GM12878 (cell line): ENCODE results near the gene DYSF. TPM values are rescaled to one million over a fixed set of nuclear protein-coding genes. Genes with fewer than 3 reads are reported as not detected.

Experiments
- ATAC-seq: fragments of 200-7000 bp; cut with Tn5 transposase; 3 replicates; pipeline ENCODE4 v1.9.1; 2020; ENCODE audit warnings: mild to moderate bottlenecking, moderate library complexity
- BruUV-seq: library from RNA; stranded (reverse); fragments of 400-500 nt; replicated peaks from 2 replicates; lab custom pipeline; 2021; lab: Mats Ljungman, UMichigan
- CTCF ChIA-PET: fragments of 300-600 bp; sonication (Branson Sonifier 250); formaldehyde crosslinking; extraction: SDS; loops from one replicate; lab custom pipeline; 2021; ENCODE audit warnings: inconsistent platforms; lab: Yijun Ruan, JAX
- POLR2A ChIA-PET: fragments of 350-600 bp; formaldehyde crosslinking; extraction: SDS; loops from one replicate; lab custom pipeline; 2021; ENCODE audit warnings: inconsistent platforms; lab: Charles Lee
- RAD21 ChIA-PET: fragments of 300-600 bp; sonication (Branson Sonifier 250); formaldehyde crosslinking; loops from one replicate; lab custom pipeline; 2023; ENCODE audit warnings: antibody characterized with exemption; ENCODE audit not compliant: unreplicated experiment; lab: Charles Lee
- SMC1A ChIA-PET: fragments of 300-600 bp; sonication (Branson Sonifier 250); formaldehyde crosslinking; loops from one replicate; lab custom pipeline; 2023; ENCODE audit not compliant: unreplicated experiment, uncharacterized antibody; lab: Charles Lee
- DNase-seq: peaks from one replicate; pipeline ENCODE4 v3.0.0-alpha.2; 2011; ENCODE audit warnings: low read depth, low spot score
- FAIRE-seq: peaks from 3 replicates; lab custom pipeline; 2011; peaks lifted over from hg19 to GRCh38; lab: Jason Lieb, UNC
- H2AFZ ChIP-seq: 2 replicates; pipeline ENCODE4 v1.6.0; 2011; ENCODE audit warnings: low read depth, low read length, control low read depth; ENCODE audit not compliant: control insufficient read depth
- H3K27ac ChIP-seq: 2 replicates; pipeline ENCODE4 v1.5.1; 2011; ENCODE audit warnings: control low read depth; ENCODE audit not compliant: control insufficient read depth, insufficient read depth
- H3K27me3 ChIP-seq, 2 experiments: replicated peaks in 1 of 2; 2 replicates each; pipeline versions ENCODE4 v1.6.0 to v1.6.1; 2011; ENCODE audit warnings: low read length in 1 of 2; ENCODE audit not compliant: control insufficient read depth in 2 of 2, insufficient read depth in 2 of 2
- H3K36me3 ChIP-seq, 2 experiments: 2 replicates each; pipeline ENCODE4 v1.5.1; 2011; ENCODE audit warnings: low read length in 1 of 2; ENCODE audit not compliant: control insufficient read depth in 2 of 2, insufficient read depth in 2 of 2
- H3K4me1 ChIP-seq: 2 replicates; pipeline ENCODE4 v1.6.1; 2011; ENCODE audit warnings: mild to moderate bottlenecking, low read length, moderate library complexity, mixed read lengths; ENCODE audit not compliant: control insufficient read depth, insufficient read depth
- H3K4me2 ChIP-seq: 2 replicates; pipeline ENCODE4 v1.6.0; 2011; ENCODE audit warnings: control low read depth; ENCODE audit not compliant: control insufficient read depth, insufficient read depth
- H3K4me3 ChIP-seq: fragments of 200-600 bp; sonication (generic); 2 replicates; pipeline ENCODE4 v1.5.1; 2016
- H3K79me2 ChIP-seq: 2 replicates; pipeline ENCODE4 v1.6.0; 2011; ENCODE audit warnings: low read length; ENCODE audit not compliant: control insufficient read depth, insufficient read depth
- H3K9ac ChIP-seq: 2 replicates; pipeline ENCODE4 v1.8.0; 2011; ENCODE audit warnings: low read length, control low read depth, mixed read lengths; ENCODE audit not compliant: control insufficient read depth, insufficient read depth
- H3K9me3 ChIP-seq: replicated peaks from 3 replicates; pipeline ENCODE4 v1.5.1; 2011; ENCODE audit warnings: mild to moderate bottlenecking, low read length; ENCODE audit not compliant: control insufficient read depth, insufficient read depth
- H4K20me1 ChIP-seq: 2 replicates; pipeline ENCODE4 v1.6.0; 2011; ENCODE audit not compliant: control insufficient read depth, insufficient read depth
- CBX5 ChIP-seq: sonication (generic); IDR thresholded peaks from 2 replicates; pipeline ENCODE4 v1.6.1; 2016; ENCODE audit warnings: low read depth, moderate library complexity, mild to moderate bottlenecking, inconsistent platforms
- HDAC2 ChIP-seq: fragments of 200-600 bp; sonication (generic); IDR thresholded peaks from 2 replicates; pipeline ENCODE4 v1.6.1; 2017
- HSF1 ChIP-seq: fragments of 150-350 bp; IDR thresholded peaks from 2 replicates; pipeline ENCODE4 v1.6.1; 2014; ENCODE audit warnings: mild to moderate bottlenecking, low read depth, low read length
- IKZF1 ChIP-seq: fragments of 450-650 bp; conservative IDR thresholded peaks from 2 replicates; pipeline ENCODE4 v1.6.1; 2017; ENCODE audit warnings: antibody characterized with exemption, mild to moderate bottlenecking
- POLR2AphosphoS2 ChIP-seq: IDR thresholded peaks from 2 replicates; pipeline ENCODE4 v1.6.1; 2011; ENCODE audit warnings: low read depth, mild to moderate bottlenecking, low read length, improper control_type of control experiment, moderate library complexity
- PRDM15 ChIP-seq: fragments of 450-650 bp; formaldehyde crosslinking; IDR thresholded peaks from 2 replicates; pipeline ENCODE4 v1.4.0; 2020; ENCODE audit warnings: mild to moderate bottlenecking, moderate library complexity
- STAT1 ChIP-seq: fragments of 450-650 bp; conservative IDR thresholded peaks from 2 replicates; pipeline ENCODE4 v1.6.1; 2014; ENCODE audit warnings: antibody characterized with exemption, mild to moderate bottlenecking
- TBL1XR1 ChIP-seq: IDR thresholded peaks from 2 replicates; pipeline ENCODE4 v1.6.1; 2012; ENCODE audit warnings: low read depth, low read length, improper control_type of control experiment
- TCF7 ChIP-seq: IDR thresholded peaks from 2 replicates; pipeline ENCODE4 v1.6.1; 2014; ENCODE audit warnings: antibody characterized with exemption, borderline replicate concordance
- ZNF622 ChIP-seq: fragments of 450-650 bp; IDR thresholded peaks from 2 replicates; pipeline ENCODE4 v1.6.1; 2017; ENCODE audit warnings: mild to moderate bottlenecking, inconsistent platforms
- ZNF687 ChIP-seq: fragments of 450-650 bp; IDR thresholded peaks from 2 replicates; pipeline ENCODE4 v1.6.1; 2017; ENCODE audit warnings: mild to moderate bottlenecking, moderate library complexity
- WGBS: methylation state at CpG from one replicate; pipeline ENCODE4 v1.1.6; 2016; ENCODE audit warnings: low lambda C conversion rate; ENCODE audit not compliant: insufficient replicate concordance, insufficient coverage; ENCODE audit errors: missing lambda C conversion rate; 5-methylcytosine and 5-hydroxymethylcytosine counted together
- in situ Hi-C: fragments of 300-500 bp; cut with MboI; formaldehyde crosslinking; loops from 9 replicates; pipeline ENCODE4 v1.14.3; 2018; ENCODE audit warnings: mixed read lengths
- intact Hi-C: fragments of 100-400 bp; cut with micrococcal nuclease; formaldehyde crosslinking; loops from one replicate; pipeline ENCODE4 v1.14.2; 2022; ENCODE audit not compliant: unreplicated experiment
- polyA plus RNA-seq, 11 experiments: library from polyadenylated mRNA; depleted of rRNA in 4 of 11; unstranded in 6 of 11; stranded (reverse) in 5 of 11; fragments of >200 nt; fragmentation: Nextera tagmentation in 4 of 11; fragmentation: Illumina TruSeq in 1 of 11; extraction: Ambion mirVana in 4 of 11; extraction: Trizol in 1 of 11; gene quantifications; 1 replicate in 1 of 11; 2 replicates in 10 of 11; pipeline versions ENCODE4 v1.2.1 to v1.2.3, GENCODE V29; 2011 to 2016; ENCODE audit warnings: inconsistent platforms in 2 of 11, missing spikeins in 2 of 11, low read depth in 1 of 11
- total RNA-seq, 4 experiments: library from RNA; depleted of rRNA in 3 of 4; stranded (reverse); fragments of >200 nt in 3 of 4; fragmentation: Illumina TruSeq in 1 of 4; extraction: Trizol in 1 of 4; gene quantifications; 2 replicates each; pipeline versions ENCODE4 v1.2.1 to v1.2.3, GENCODE V29; 2013 to 2021

DYSF gene
- total and polyA plus RNA-seq, 10 of the 15 experiments (the other 5 are each of a cell fraction or from before 2014, with no cell fraction given), result under 0.01 to 0.15 (median 0.03) TPM; not detected in 7

GRCh38 chr2:71722286-71722685, 268.9 kb downstream of the DYSF start (continued):
- no peak for TF ChIP-seq PRDM15 (CRISPR knock-in tag)
- no peak for TF ChIP-seq STAT1
- no peak for TF ChIP-seq TBL1XR1

DNA sequence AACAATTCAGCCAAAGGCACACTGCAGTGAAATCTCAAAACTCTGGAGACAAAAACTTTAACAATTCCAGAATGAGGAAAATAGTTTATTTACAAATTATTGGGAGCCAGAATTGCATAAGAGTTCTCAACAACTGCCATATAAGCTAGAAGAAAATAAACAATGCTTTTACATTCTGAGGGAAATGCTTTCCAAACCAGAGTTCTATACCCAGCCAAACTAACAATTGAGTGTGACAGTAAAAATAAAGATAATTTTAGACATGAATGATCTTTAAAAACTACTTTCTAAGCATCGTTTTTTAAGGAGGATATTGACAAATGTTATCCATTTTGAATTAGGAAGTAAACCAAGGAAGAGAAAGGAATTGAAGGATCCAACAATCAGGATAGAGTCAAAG, 271.4 kb downstream of the DYSF start:
- Histone ChIP-seq H2AFZ (no peak overlapping the region), H3K27ac (no peak overlapping the region), H3K79me2 (no peaks in the 10 kb centered on the region), H3K27me3 (no peaks in the 10 kb centered on the region), H3K4me1 (no peaks in the 10 kb centered on the region), H3K4me2 (no peak overlapping the region), H3K9me3 (no peaks in the 10 kb centered on the region), H3K36me3 (no peaks in the 10 kb centered on the region), H4K20me1 (no peaks in the 10 kb centered on the region), H3K4me3 (no peak overlapping the region), H3K9ac (no peak overlapping the region)
- FAIRE-seq, result no peak
- no peak for ATAC-seq
- ChIA-PET RAD21 (no interaction called here), CTCF (no interaction called here), SMC1A (no interaction called here), POLR2A (no interaction called here)
- in situ Hi-C loops (no loop called here), intact Hi-C loops (no loop called here)
- DNase-seq, result no peak
- BruUV-seq, result no TSS peak
- no peak for TF ChIP-seq CBX5
- TF ChIP-seq HDAC2, result no peak
- no peak for TF ChIP-seq HSF1
- TF ChIP-seq IKZF1, result no peak
- TF ChIP-seq POLR2AphosphoS2, result no peak
- TF ChIP-seq ZNF687, result no peak
- TF ChIP-seq TCF7, result no peak
- no peak for TF ChIP-seq ZNF622
- WGBS, result 0% methylated on average over 1 of the region's 1 CpG
